Cerebellar cortex (tissue), 1 donor: ENCODE results near the gene WASL.
"Not testable (repeated sequence)": the region's sequence is repeated elsewhere in the genome, so short reads cannot be mapped to it uniquely, and the experiment has no call there.

Experiments used
- DNase-seq: peaks from one replicate; pipeline ENCODE4 v3.0.0-alpha.2; 2015; ENCODE audit warnings: low spot score

Gene WASL

DNA sequence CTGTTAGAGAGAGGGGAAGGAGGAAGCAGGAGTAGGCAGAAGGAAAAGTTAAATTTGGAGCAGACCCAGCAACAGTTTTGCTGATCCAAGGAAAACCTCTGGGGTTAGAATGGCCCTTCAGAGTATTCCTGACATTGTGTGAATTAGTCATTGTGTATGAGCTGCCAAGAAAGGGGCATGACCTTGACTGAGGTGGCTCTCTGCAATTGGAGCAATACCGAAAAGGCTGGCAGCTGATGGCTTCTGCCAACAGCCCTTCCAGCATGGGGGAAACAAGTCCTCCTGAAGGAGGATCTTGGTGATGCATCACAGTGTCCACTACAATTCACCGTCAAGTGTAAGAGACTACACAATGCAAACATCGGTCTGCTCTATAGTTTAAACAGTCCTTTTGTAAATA is 20.6 kb upstream of the WASL start:
- DNase-seq = no peak

DNA sequence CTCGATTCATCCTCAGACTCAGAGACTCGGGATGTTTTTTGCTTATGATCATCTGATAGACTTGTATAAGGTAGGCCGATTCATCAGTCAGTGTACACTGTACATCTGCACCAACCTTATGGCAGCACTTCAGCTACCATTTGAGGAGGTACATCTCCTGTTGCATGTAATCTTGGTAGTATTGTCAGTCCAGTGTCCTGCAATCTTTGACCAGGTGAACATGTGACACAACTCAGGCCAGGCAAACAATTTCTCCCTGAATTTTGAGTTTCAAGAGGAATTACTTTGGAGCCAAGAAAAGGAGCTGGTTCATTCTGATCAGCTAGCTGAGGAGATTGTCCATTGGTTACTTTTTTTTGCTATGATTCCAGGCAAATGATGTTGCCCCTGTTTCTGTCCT is 19.7 kb upstream of the WASL start:
- DNase-seq = no peak

DNA sequence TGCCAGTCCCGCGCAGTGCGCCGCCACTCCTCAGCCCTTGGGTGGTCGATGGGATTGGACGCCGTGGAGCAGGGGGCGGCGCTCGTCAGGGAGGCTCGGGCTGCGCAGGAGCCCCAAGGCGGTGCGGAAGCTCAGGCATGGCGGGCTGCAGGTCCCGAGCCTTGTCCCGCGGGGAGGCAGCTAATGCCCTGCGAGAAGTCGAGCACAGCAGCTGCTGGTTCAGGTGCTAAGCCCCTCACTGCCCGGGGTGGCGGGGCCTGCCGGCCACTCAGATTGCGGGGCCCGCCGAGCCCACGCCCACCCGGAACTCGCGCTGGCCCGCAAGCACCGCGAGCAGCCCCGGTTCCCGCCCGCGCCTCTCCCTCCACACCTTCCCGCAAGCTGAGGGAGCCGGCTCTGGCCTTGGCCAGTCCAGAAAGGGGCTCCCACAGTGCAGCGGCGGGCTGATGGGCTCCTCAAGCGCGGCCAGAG is 14.4 kb upstream of the WASL start:
- no peak for DNase-seq

DNA sequence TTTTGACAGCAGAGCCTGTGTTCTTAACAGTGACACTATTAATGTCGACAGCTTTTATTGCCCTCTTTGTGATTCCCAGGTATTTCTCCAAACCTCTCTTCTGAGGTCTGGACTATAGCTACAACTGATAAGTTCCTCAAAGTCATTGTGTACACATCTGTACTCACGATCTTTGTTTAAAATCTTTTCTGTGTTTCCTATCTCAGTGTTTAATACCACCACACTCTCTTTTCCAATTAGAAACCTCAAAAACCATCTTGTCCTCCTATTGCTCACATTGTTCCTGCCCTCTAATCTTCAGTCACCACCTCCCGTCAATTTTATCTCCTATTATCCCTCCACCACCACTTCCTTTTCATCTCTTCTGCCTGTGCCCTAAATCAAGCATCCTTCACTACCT is 12.9 kb upstream of the WASL start:
- DNase-seq = no peak

DNA sequence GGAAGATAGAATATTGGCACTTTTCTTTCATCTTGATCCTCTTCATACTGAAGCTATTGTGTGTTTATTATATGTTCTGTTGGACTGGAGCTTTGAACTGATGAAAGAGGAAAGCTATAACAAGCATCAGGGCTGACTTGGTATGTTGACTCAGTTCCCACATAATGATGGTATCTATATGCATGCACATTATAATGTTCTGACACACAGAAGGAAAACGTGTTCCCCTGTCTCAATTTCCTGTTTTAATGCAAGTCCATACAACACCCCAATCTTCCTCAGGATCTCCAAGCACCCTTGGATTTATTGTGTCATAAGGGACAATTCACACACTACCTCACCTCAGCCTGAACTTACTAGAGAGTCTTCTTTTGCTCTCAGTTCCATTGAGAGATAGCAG is 8.3 kb upstream of the WASL start:
- no peak for DNase-seq

DNA sequence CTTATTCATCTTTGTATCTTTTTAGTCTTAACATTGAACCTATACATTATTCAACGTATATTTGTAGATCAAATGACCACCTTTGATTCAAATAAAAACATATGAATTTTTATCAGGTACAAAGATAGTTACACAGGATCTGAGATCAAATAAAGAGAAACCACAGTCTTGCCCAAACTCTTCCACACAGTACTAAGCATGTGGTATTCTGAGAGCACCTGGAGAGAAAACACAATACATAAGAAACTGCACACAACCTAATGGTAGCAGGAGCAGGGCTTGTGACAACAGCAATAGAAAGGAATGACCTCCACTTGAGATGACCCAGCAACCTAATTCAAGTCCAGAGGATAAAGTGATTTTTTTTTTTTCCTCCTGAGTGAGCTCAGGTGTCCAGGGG is 6.5 kb upstream of the WASL start:
- DNase-seq = no peak

DNA sequence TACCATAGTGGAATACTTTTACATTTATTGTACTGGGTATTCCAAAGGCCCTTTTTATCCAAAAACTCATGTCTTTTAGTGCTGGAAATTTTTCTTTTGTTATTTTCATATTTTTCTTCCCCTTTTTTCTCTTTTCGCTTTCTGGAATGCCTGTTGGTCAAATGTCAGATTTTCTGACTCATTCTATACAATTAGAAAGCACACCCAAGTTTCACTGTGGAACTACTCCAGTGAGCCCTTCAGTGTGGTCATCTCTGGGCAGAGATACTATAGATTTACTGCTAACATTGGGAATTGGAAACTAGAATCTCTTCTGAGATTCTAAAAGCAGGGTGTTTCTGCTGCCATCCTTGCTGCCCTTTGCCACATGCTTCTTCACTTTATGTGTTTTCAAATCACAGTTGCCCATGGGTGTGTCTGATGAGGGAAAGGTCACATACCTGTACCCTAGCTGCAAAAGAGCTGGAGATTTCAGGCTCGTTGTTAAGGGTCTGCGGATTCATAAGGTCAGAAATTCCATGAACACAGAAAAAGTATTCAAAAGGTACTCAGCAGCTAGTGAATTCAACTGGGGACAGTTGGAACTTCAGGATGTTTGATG is 5.6 kb upstream of the WASL start:
- DNase-seq = no peak

DNA sequence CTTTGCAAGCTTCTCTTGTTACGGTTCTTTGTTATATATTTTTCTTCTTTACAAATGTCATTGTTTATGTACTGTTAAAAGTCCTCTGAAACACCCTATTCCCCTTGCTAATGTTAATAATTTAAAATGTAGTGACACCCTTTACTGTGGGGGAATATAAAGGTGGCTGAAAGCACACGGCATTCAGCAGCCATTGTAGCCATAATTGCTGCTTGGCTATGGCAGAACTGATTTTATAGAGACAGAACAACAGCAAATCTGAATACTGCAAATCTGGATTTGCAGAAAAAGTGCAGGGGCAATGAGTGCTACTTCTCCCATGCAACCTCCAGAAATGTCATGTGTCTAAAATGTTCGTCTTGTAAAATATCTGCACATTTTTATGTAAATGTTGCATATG is 3.7 kb upstream of the WASL start:
- DNase-seq = no peak

DNA sequence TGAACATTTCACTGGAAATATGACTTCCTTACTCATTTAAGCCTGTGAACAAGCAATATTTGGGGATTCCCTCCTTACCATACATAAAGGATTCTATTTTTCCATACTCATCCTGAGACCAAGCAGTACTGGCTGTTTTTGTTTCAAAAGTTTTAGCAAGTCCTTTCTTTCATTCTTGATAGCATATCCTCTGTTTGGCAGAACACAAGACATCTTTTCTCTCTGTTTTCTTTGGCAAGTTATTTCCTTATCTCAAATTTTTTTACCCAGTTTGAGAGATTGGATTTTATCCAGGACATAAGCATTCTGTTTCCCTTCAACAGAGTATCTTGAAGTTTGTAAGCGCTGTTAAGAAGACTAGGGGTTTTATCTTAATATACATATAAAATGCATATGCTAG is 3.0 kb upstream of the WASL start:
- DNase-seq = no peak

DNA sequence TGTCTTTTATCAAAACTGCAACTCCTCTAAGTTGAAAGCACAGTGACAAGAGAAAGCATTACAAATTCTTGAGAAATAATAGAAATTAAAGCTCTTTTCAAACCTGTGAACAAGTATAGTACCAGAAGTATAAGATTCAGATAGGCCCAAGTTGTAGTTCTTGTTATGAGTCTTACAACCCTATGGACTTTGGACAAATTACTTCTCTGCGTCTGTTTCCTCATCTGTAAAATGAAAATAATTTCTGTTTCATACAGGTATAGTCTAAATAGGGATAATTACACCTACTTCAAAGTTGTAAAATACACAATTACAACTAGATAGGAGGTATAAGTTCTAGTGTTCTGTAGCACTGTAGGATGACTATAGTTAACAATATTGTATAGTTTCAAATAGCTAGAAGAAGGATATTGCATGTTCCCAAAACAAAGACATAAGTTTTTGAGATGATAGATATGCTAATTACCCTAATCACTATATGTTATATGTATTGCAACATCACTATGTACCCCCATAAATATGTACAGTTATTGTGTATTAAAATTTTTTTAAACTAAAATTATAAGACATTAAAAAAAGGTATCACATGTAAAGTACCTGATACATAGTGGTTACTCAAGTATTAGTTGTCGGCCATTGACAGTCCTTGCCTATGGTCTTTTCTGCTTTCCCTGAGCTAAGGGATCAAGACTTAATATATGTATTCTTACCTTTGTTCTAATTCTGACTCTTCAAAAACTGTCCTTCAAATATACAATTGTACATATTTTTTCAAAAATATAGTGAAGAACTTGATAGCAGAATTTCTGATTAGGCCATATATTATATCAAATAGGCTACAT is 1.8 kb upstream of the WASL start:
- no peak for DNase-seq

DNA sequence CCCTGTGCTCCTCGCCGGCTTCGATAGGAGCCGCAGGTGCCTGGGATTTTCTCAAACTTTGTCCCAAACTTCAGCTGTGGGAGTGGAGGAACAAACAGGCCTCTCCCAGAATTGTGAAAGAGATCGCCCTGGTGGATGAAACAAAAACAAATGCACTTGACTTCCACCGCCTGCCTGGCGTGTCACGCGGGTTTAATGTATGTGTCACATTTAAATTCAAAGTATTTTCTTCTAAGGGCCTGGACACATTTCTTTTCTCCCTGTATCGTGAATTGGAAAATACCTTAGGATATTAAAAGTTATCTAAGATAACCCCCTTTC is 694 bp upstream of the WASL start:
- no peak for DNase-seq

DNA sequence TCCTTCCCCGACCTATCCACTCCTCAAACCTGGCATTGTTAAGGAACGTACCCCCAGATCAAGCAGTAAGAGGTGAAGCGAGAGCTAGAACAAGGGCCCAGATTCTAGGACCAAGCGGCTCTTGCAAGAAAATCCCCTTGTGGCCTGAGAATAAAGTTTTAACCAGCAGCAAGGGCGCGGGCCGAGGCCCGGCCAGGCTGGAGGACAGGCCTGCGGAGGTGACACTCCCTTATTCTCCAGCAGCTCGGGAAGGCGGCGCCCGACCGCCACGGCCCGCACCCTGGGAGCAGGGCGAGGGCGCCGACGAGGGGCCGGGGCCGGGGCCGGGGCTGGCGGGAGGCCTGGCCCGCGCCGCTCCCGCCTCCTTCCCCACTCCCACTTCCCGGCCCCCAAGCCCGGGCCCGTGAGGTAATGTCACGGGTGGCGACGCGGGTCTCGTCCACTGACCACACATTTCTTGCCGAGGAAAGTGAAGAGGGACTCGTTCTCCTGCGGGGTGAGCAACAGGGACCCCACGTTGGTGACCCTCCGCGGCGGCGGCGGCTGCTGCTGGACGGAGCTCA is 551 bp downstream of the WASL start:
- peak; percentile 32 for DNase-seq

DNA sequence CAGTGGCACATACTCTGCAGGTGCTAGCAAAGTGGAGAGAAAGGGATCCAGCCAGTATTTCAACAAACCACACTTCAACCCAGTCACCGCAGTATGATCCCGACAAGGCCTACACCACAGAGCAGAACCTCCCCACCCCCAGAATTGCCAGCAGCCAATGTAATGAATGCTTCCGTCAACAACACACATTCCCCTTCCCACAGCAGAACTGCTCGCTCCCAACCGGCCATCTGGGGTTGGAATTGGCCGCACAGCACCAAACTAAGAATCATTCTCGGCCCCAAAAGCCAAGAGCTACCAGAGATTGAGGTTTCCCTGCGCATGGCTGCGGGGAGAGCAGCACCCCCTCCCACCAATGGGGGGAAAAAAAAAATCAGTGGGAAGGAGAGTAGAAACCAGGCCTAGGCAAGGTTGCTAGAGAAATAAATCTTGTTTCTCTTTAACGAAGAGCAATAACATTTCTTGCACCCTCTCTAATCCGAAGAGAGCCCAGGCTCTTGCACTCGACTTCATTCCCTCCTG is 1.1 kb downstream of the WASL start:
- DNase-seq = peak; percentile 73

DNA sequence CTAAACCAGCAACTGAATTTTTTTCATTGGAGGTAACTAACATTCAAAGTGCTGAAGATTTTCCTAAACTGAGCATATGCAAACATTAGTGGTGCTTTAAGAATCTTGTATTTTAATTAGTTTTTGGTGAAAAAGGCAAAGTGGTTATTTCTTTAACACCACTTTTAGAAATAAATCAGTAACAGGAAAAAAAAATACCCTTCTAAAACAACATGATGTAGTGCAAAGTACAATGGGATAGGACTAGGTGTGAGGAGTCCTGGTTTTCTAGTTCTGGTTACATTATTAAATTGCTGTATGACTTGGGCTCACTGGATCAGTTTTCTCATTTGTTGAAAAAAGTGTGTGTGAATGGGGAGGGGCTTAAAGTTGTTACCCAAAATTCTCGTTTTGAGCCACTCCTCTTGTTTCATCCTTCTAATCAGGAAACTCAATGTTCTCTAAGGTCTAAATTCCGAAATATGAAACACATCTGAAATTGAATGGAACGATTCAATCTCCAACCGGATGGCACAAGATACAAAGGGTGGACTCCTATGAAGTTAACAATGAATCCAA is 1.8 kb downstream of the WASL start:
- DNase-seq = no peak

DNA sequence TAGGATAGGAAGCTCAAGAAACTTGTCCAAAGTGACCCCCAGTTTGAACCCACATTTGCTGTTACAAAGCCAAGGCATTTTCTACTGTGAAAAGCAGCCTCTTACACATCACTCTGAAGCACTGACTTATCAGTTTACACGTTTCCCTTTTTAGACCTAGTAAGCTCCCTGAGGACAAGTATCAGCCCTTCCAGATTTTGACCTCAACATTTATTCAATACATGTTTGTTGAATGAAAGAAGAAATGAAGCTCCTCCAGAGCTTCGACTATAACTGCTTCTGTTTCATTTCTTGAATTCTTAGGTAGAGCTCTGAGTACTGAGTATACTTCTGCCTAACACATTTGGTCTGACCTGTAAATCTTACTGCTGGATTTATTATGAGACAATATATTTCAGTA is 2.7 kb downstream of the WASL start:
- DNase-seq = no peak

DNA sequence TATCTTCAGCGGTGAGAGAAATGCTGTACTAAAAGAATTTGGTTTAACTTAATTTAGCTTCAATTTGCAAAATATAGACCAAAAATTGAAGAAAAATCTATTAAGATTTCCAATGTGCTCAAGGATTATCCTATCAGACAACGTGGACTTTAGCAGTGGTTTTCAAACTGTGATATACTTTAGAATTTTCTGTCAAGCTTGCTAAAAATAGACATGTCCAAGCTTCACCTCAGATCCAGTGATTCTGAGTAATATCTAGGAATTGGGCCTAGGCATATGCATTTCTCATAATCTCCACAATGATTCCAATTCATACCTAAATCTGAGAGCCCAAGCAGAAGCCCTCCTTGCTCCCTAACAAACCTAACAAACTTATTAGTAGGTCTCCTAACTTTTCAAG is 3.4 kb downstream of the WASL start:
- DNase-seq = no peak

DNA sequence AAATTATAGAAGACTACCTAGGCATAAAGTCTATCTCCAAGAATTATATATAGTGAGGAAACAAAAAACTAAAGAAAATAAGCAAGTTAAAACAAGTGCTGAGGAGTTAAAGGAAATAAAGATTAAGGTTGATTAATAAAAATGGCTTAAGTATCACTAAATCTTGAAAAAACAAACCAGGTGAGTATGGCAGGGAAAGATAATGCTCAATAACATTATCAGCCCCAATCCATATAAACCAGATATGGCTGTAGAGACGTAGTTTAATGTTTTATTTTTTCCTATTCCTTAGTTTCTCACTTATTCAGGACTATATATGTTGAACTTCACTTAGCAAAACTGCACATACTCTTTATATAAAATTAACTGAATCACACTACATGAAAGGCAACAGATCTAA is 4.4 kb downstream of the WASL start:
- no peak for DNase-seq

DNA sequence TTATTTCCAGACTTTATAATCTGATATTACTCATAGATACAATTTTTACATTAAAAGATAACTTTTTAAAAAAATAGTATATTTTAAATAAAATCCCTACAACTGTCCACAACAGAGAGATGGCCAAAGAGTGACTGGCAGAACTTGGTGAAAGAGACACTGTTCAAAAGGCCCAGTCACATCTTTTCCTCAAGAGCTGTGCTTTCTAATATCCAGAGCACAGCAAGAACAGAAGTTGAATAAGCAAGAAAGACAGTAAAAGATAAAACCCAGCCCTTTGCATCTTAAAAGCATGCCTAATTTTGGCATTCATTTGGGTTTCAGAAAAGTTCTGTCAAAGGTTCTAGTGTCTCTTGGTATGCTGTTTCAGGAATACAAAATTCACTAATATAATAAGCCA is 6.9 kb downstream of the WASL start:
- DNase-seq = no peak

DNA sequence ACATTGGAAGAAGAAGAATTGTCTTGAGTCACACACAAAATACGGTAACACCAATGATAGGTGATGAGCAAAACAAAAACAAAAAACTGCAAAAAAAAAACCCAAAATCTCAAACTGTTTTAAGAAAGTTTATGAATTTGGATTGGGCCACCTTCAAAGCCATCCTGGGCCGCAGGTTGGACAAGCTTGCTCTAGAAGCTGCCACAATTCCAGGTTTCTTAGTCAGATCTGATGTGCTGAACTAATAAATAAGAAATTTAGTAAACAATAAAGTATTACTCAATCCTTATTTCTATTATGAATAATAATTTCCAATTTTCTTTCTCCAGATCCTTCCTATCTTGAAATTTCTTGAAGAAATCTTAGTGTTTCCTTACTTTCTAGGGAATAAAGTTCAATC is 10.0 kb downstream of the WASL start:
- DNase-seq = no peak

DNA sequence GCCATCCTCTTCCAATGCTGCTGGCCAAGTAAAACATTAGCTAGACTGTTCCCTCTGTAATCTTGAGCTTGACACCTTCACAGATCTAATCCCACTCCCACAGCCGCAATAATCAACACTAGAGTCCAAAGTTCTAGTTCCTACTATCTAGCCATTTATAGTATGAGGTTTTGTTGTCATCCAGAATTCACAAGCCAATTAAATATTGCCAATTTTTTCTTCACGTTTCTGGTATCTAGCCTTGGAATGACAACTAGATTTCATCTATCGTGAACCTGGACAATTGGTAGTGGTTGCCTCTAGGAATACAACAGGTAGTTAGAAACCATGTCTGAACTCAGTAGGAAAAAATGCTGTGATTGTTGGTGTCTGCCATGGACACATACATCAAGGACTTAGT is 10.4 kb downstream of the WASL start:
- no peak for DNase-seq

DNA sequence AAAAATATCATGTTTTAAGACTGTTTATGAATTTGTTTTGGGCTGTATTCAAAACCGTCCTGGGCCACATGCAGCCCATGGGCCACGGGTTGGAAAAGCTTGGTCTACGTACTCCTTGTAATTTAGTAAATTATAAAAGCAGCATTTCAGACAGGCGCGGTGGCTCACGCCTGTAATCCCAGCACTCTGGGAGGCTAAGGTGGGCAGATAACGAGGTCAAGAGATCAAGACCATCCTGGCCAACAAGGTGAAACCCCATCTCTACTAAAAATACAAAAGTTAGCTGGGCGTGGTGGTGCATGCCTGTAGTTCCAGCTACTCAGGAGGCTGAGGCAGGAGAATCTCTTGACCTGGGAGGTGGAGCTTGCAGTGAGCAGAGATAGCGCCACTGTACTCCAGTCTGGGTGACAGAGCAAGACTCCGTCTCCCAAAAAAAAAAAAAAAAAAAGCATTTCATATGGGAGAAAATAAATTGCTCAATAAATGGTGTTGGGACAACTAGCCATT is 11.6 kb downstream of the WASL start:
- DNase-seq = not testable (repeated sequence)

DNA sequence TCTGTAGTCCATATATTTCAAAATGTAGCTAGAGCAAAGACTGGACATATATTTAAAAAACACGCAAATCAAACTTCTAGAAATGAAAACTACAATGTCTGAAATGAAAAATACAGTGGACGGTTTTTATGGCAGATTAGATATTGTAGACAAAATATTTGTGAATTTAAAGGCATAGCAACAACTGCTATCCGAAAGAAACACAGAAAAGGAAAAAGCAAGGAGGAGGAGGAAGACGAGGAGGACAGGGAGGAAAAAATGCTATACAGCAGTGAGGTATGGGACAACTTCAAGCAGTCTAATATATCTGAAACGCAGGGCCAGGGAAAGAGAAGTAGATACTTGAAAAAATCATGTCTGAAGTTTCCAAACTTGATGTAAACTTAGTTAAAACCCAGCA is 13.3 kb downstream of the WASL start:
- no peak for DNase-seq

DNA sequence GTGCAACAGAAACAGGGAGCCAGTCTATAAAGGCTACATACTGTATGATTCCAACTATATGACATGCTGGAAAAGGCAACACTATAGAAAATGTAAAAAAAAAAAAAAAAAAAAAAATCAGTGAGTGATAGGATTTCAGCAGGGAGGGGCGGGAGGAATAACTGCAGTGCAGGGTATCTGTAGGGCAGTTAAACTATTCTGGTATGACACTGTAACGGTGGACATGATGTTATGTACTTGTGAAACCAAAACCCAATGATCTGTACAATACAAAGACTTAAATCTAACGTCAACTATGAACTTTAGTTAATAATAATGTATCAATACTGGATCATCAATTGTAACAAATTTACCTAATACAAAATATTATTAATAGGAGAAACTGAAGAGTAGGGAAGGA is 14.3 kb downstream of the WASL start:
- DNase-seq = no peak
